Amygdala (tissue), 56 donors: ENCODE results near the gene RERE.
"Not testable (repeated sequence)": the region's sequence is repeated elsewhere in the genome, so short reads cannot be mapped to it uniquely, and the experiment has no call there.

Experiments used
- DNase-seq, 56 donors: peaks; one replicate each; lab custom pipeline; 2025; lab: John Stamatoyannopoulos, UW

RERE gene

DNA sequence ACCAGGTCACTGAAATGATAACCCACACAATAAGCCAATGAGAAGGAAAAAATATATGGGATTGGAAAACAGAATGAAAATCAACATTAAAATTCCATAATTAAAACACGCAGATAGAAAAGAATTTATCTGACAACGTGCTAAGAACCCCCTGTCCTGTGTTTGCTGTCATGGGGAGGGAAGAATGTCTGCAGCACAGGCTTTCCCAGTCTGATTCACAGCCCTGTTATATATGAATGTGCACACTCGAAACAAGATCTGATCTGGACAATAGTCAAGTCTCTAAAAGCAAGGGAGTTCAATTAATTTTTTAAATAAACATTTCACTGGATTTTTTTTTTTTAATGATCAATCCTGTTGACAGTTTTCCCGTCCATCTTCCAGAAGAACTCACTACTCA, 220.0 kb downstream of the RERE start:
- DNase-seq = no peak

DNA sequence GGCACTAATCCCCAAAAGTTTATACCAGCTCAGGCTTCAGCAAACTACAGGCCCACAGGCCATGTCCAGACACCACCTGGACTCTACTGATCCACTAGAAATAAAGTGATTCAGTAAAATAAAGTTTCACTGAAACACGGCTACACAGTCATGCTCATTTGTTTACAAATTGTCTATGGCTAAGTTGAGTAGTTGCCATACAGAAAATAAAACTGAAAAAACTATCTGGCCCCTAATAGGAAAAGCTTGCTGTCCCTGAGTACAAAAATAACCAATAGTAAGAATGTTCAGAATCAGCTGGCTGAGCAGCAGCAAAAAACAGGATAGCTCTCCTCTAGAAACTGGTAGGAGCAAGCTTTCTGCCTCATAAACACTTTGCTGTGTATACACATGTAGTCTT, 221.5 kb downstream of the RERE start:
- no peak for DNase-seq

DNA sequence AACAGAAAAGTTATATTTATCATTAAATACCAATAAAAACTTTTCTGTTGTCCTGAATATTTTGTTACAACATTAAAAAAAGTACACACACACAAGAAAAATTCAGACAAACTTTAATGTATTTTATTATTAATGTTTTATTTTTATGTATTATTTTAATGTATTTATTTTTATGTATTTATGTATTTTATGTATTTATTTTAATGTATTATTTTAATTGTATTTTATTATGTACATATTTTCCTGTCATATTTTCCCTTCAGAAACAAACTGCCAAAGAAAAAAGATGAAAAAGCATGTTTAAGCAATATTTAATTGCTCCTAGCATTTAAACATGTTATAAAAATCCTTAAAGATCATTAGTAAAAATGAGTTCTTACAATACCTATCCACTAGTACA, 222.1 kb downstream of the RERE start:
- no peak for DNase-seq

DNA sequence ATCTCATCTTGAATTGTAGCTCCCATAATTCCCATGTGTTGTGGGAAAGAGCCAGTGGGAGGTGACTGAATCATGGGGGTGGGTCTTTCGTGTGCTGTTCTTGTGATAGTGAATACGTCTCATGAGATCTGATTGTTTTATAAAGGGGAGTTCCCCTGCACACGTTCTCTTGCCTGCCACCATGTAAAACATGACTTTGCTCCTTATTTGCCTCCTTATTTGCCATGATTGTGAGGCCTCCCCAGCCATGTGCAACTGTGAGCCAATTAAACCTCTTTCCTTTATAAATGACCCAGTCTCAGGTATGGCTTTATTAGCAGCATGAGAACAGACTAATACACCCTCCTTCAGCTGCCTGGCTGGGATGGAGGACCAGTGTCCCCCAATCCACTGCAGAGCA, 224.1 kb downstream of the RERE start:
- not testable (repeated sequence) for DNase-seq

DNA sequence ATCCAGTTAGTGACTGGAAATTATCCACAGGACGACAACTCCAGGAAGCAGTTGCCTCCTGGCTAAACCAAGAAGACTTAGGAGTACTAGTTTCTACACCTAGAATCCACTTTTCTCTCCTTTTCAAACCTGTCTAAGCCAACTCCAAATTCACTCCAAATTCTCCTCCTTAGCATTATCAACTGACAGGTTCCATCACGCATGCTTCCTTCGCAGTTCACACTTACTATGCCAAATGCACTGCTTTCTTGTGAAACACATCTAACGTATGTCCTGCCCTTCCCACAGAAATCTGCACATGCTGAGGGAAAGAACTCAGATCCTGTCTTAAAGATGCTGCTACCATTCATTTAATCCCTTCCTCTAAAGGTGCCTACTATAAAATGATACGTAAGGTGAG, 225.9 kb downstream of the RERE start:
- no peak for DNase-seq

DNA sequence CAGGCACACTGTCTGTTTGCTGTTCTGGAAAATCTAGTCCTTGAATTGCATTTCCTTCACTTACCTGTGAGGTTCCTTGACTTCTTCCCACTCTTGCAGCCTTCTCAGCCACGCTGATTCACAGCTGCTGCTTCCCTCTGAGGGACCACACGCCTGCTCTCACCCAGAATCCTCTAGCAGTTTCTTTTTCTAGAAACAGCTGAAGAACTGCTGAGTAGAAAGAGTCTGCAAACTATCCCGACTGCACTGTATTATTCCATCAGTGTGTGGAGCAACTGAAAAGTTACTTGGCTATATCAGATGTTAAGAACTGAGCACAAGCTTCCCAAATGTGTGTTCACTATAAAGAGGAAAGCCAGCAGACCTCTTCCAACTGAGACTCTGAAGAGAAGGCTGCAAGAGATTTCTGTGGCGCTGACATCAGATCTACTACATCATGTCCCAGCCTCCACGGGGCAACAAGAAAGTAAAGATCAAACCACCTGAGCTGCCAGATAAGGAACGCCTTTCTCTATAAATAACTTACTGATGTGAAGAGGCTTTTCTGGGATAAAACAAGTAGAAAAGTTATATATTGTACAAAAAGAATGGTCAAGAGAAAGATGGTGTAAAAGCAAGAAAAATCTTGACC, 226.6 kb downstream of the RERE start:
- DNase-seq = peak in 8 of 56 donors; percentile 2 to 34 (median 8)

DNA sequence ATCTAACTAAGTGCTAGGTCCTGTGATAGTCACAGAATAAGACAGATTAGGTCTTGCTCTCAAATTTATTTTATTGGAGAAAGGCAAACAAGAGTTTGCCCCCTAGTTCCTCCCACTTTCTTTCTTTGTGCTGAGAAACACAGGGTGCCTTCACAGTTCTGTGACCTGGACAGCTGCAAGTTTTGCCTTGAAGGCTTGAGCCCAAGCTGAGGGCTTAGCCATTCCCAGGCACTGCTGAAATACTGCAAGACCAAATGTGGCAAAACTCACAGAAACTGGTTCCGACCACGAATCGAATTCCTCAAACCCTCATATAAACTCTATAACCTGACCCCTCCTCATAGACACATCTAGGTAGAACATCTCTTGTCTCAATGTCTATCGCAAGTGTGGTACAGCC, 227.9 kb downstream of the RERE start:
- no peak for DNase-seq

DNA sequence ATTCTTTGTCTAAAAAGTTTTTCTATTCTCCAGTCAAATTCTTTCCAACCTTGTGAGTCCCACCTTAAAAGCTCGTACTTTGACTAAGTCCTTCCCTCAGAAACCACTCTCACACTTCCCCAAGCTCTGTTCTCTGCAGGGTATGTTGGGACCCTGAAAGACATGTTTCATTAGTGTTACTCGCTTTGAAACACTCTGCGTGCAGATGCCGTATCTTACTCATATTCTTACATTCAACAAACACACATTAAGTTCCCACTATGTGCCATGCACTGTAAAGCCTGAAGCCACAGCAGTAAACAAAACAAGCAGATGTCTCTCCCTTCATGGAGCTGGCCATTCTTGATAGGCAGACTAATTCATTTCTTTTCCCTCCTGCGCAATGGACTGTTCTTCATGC, 229.7 kb downstream of the RERE start:
- DNase-seq = no peak

DNA sequence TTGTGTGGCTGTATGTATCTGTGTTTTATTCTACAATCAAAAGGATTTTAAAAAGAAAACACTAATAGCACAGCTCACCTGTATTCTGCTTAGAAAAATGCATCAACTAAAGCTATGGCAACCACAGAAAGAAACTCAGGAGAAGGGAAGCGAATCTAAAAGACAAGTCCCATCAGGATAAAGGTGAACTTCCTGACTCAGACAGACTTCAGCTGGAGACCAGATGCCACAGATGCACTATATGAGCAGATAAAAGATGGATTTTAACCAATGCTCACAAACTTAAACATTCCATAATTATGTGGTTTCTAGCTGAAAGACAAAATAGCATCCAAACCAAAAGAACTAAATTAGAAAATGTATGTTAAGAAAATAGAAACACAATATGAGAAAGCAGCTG, 231.0 kb downstream of the RERE start:
- DNase-seq = no peak

DNA sequence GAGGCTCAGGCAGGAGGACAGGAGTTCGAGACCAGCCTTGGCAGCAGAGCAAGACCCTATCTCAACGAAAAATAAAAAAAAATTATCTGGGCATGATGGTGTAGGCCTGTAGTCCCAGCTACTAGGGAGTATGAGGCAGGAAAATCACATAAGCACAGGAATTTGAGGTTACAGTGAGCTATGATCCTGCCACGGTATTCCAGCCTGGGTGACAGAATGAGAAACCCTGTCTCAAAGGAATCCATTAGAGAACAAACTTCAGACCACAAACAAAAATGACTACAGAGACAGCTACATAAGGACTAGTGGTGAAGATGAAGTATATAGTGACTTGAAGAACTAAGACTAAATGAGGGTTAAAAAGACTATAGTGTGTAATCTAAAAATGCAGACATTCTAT, 233.1 kb downstream of the RERE start:
- DNase-seq = no peak

DNA sequence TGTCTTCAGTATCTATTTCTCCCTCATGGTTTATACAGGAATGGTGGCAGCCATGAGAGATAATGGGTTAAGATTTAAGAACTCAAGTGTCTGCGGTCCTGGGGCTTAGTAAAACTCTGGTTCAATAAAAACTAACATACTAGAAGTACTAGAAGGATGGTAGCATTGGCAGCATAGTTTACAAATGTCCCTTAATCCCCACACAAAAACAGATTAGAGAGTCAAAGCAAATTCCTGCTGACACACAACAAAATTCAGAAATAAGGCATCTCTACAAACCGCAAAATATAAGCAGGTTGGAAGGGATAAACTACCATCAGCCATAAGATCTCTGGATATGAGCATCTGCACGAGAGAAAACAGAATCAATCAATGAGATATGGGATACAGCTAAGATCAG, 234.4 kb downstream of the RERE start:
- DNase-seq = no peak

DNA sequence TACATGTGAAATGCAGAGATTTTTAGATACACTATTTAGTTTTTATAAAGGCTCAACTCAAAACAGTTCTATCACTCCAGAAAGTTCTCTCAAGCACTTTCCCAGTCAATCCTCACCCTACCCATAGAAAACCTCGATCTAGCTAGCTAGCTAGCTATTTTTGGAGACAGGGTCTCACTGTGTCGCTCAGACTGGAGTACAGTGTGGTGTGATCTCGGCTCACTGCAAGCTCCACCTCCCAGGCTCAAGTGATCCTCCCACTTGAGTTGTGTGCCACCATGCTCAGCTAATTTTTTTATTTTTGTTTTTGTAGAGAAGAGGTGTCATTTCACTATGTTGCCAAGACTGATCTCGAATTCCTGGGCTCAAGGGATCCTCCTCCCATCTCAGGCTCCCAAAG, 236.9 kb downstream of the RERE start:
- peak in 1 of 56 donors; percentile 3 for DNase-seq

DNA sequence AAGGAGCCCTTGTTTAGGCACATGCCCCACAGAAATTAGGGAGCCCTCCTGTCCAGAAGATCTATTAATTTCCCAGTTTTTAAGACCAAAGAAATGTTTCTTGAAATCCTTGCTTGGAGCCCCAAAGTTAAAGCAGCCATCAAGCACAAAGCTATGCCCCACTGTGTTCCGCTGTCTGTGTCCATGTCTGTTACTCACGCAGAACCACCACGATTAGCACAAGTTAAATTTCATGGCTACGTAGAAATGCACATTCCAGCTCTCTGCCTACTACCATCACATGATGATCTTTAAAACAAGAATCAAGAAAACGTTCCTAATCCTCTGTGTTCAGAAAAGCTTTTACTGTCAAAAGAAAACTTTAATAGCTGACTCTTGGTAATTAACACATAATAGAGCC, 238.5 kb downstream of the RERE start:
- DNase-seq = no peak

DNA sequence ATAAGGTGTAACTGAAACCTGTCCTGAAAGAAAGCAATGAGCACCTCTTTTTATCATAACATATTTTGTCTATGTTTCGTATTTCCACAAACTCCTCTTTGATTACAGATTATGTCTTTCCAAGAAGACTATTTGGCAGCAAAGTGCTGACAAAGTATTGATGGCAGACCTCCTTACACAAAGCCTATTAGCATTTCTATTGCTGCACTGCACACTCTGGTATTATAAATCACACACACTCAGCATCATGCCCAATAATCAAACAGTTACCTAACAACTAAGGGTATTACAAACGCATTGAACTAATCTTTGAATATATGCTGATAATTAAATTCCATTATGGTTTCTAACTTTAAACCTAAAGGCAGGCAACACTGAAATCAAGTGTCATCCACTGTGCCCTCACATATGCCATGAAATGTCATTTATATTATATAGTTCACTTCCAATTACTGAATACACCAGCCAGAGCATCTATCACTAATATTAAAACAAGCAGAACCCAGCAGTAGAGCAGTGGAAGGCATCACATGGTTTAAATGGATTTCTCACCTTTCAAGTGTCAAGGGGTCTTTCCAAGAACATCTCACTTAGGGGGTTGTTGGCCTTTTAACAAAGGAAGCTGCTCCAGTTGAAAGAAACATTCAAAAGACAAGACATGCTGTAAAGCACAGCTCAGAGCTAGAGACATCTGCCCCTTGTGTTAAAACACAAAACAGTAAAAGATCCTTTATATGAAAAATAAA, 239.1 kb downstream of the RERE start:
- DNase-seq = no peak

DNA sequence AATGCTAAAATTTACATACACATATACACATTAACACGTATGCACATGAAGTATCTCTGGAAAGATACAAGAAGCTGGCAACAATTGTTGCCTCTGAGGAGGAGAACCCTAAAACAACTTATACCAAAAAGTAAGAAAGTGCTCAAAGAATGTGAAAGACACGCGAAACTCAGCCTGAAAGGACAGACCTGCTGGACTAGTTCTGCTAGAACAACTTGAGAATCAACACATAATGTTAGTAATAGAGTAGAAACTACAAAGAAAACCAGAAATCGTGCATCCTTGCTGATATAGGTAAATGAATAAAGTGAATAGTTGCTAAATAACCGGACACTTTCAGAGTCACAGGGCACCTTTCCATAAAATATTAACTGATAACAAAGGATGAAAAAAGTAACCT, 242.5 kb downstream of the RERE start:
- DNase-seq = no peak

DNA sequence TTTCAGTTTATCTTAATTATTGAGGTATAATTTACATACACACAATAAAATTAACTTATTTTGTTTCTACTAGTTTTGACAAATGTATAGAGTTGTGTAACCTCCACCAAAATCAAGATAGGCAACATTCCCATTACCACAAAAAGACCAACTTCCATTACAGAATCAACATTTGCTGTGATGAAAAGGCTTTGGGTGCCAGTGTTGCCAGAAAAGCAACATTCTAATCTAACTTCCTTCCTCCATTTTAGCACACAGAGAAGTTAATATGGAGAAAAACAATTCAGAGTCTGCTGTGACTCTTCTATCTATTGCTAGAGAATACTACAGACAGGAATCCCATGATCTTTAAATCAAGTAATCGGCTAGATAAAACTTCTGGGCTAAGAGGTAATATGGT, 245.3 kb downstream of the RERE start:
- DNase-seq = no peak

DNA sequence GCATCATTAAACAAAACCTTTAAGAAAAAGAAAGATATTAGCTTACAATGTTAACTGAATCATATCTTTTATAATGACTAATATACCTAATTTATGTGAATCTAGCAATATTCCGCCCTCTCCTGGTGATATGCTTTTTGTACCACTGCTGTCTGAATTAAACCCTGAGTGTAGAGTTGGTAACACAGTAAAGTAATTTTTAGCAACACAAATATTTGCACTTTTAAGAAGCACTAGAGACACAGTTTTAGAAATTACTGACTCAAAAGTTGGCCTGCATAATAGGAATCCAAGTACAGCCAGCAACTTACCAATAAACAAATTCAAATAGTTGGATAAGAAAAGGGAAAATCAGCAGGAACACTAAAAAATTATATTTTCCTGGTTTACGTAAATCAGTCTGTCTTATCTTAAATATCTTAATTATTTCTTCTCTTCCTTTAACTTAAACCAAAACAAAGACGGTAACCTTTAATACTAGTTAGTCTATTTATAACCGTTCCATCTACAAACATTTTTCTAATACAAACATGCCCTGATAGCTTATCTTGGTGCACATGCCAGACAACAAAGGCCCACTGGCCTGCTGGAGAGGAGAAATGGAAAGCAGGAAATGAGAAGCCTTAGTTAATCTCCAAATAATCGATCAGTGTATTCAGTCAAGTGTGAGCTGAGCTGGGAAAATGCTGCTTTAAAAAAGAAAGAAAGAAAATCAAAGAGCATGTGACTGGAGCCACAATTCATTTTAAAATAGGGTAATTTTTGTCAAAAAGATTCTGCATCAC, 246.0 kb downstream of the RERE start:
- no peak for DNase-seq

DNA sequence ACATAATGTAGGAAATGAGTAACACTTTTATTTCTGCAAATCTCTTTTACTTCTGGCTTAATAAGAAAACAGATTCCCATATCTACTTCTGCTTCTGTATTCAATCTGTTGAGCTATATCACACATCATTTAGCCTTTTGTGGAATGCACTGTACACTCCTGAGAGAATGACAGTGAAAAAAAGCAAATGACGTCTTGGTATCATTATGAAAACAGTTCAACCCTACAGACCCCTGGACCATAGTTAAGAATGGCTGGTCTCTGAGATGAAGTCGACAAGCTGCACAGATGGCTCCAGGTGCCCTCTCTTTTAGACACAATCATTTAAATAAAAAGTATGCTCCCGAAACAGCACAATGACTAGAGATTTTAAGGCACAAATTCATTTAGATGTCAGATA, 247.0 kb downstream of the RERE start:
- DNase-seq = no peak

DNA sequence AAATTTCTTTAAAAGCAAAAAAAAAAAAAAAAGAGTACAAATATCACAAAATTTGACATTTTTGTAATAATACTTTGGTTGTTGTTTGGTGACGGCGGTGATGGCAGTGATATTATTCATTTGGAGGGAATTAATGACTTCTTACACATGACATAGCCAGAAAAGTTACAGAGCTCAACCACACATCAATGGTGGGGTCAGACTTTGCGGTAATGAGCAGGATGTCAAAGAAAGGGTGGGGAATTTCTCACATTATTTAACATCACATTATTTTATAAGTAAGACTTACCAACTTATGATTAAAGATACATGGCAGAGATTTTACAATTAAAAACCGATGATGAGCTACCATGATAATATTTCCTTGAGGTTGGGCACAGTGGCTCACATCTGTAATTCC, 248.2 kb downstream of the RERE start:
- DNase-seq = no peak

DNA sequence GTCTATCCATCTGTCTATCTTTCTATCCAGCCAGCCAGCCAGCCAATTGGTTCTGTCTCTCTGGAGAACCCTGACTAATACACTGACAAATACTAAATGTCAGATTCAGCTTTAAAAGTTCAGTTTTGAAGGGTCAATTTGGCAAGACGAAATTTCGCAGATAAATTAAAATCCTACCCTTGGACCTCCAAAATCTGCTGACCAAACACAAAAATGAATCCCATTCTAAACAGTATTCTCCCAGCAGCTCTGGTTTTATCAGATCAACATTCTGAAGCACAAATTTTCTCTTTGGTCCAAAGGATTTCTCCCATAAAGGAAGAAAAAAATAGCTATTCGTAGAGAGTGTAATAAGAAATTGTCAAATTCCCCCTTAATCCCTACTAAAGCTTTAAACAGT, 248.6 kb downstream of the RERE start:
- no peak for DNase-seq

DNA sequence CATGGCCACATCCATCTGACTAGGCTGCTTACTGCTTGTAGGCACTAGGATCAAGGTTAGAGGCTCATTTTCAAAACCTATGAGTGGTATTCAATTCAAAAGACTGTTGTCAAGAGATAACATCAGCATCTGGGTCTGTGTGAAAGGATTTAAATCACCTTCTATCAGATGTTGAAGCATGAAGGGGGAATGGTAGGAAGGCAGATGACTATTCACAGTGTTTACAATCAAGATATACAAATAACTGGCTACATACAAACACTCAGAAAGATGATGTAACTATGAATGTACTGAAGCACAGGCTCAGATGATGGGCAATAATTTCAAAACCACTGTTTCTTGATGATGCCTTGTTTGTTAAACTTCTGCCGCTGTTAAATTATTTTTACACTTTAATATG, 250.3 kb downstream of the RERE start:
- DNase-seq = no peak

DNA sequence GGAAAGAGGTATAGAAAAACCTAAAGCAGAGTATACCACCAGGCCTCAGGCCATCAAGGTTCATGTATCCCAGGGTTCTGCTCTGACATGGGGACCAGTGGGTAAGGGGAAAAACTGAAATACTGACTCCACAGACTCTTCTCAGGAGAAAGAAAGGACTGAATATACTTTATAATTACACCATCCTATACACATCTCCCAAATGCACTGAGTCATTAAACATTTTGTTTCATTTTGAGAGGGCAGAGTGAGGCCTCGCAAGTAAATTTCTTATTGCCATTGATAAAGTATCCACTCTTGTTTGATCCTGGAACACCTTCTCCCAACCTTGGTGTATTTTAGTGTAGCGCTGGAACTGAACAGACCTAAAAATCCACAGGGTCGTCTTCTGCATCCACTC, 251.6 kb downstream of the RERE start:
- no peak for DNase-seq
